K562 (cell line): ENCODE results near the gene PHTF1. TPM values are rescaled to one million over a fixed set of nuclear protein-coding genes. Genes with fewer than 3 reads are reported as not detected.

Experiments
- ATAC-seq: fragments of 200-7000 bp; cut with Tn5 transposase; 3 replicates; pipeline ENCODE4 v1.9.1; 2020; ENCODE audit warnings: moderate library complexity
- BruUV-seq: library from RNA; stranded (reverse); fragments of 400-500 nt; replicated peaks from 2 replicates; lab custom pipeline; 2021; lab: Mats Ljungman, UMichigan
- CTCF ChIA-PET: fragments of 300-600 bp; formaldehyde crosslinking; extraction: SDS; loops from one replicate; lab custom pipeline; 2021; ENCODE audit warnings: low intra/inter-chr PET ratio; lab: Yijun Ruan, JAX
- POLR2A ChIA-PET: fragments of 300-600, 350-650 bp; sonication (Branson Sonifier 250); formaldehyde crosslinking; extraction: SDS; loops from one replicate; lab custom pipeline; 2021; ENCODE audit warnings: antibody characterized with exemption, inconsistent platforms; lab: Yijun Ruan, JAX
- DNase-seq, 4 experiments: peaks; one replicate each; pipeline versions ENCODE4 v3.0.0 to v3.0.0-alpha.2; 2011 to 2018; ENCODE audit warnings: low spot score in 3 of 4, mixed read lengths in 3 of 4; ENCODE audit errors: extremely low read depth in 1 of 4
- FAIRE-seq: peaks from 2 replicates; lab custom pipeline; 2011; peaks lifted over from hg19 to GRCh38; lab: Jason Lieb, UNC
- H2AFZ ChIP-seq: 2 replicates; pipeline ENCODE4 v1.6.0; 2011; ENCODE audit warnings: low read depth, low read length, control low read depth, inconsistent platforms
- H3K27ac ChIP-seq: fragments of 200-600 bp; 3 replicates; pipeline ENCODE4 v1.8.0; 2011; ENCODE audit warnings: low read depth, mild to moderate bottlenecking, control low read depth, inconsistent platforms, low read length, moderate library complexity, mixed read lengths; ENCODE audit errors: extremely low read depth
- H3K27me3 ChIP-seq, 2 experiments: fragments of 300-600 bp in 1 of 2; 2 replicates in 1 of 2; 3 replicates in 1 of 2; pipeline versions ENCODE4 v1.6.0 to v1.8.0; 2011; ENCODE audit warnings: inconsistent platforms in 2 of 2, low read length in 2 of 2, mild to moderate bottlenecking in 1 of 2, mixed read lengths in 1 of 2, moderate library complexity in 1 of 2; ENCODE audit not compliant: control insufficient read depth in 2 of 2, insufficient read depth in 2 of 2
- H3K36me3 ChIP-seq: fragments of 300-600 bp; 3 replicates; pipeline ENCODE4 v1.8.0; 2011; ENCODE audit warnings: mild to moderate bottlenecking, low read length, inconsistent platforms; ENCODE audit not compliant: control insufficient read depth, insufficient read depth
- H3K4me1 ChIP-seq, 2 experiments: fragments of 200-600 bp in 1 of 2; replicated peaks in 1 of 2; 2 replicates in 1 of 2; 3 replicates in 1 of 2; pipeline versions ENCODE4 v1.5.1 to v1.8.0; 2011; ENCODE audit warnings: inconsistent platforms in 2 of 2, low read length in 2 of 2, mild to moderate bottlenecking in 1 of 2, mixed read lengths in 1 of 2, moderate library complexity in 1 of 2; ENCODE audit not compliant: control insufficient read depth in 2 of 2, insufficient read depth in 2 of 2
- H3K4me2 ChIP-seq: 2 replicates; pipeline ENCODE4 v1.6.1; 2011; ENCODE audit warnings: low read length, control low read depth, inconsistent platforms, mixed read lengths; ENCODE audit not compliant: insufficient read depth
- H3K4me3 ChIP-seq: fragments of 200-600 bp; sonication (generic), shearing (Covaris generic); 2 replicates; pipeline ENCODE4 v1.5.1; 2016; ENCODE audit warnings: control low read depth, inconsistent platforms
- H3K79me2 ChIP-seq: fragments of 200-600 bp; 3 replicates; pipeline ENCODE4 v1.8.0; 2011; ENCODE audit warnings: low read length, inconsistent platforms; ENCODE audit not compliant: control insufficient read depth, insufficient read depth
- H3K9ac ChIP-seq, 2 experiments: 2 replicates each; pipeline versions ENCODE4 v1.6.0 to v1.6.1; 2011; ENCODE audit warnings: low read depth in 2 of 2, low read length in 2 of 2, control low read depth in 1 of 2, inconsistent platforms in 1 of 2, mild to moderate bottlenecking in 1 of 2, mixed read lengths in 1 of 2; ENCODE audit not compliant: insufficient read depth in 1 of 2
- H3K9me1 ChIP-seq: one replicate; pipeline ENCODE4 v1.6.0; 2011; ENCODE audit warnings: inconsistent platforms, mild to moderate bottlenecking, low read length, moderate library complexity; ENCODE audit not compliant: control insufficient read depth, insufficient read depth
- H3K9me3 ChIP-seq: replicated peaks from 2 replicates; pipeline ENCODE4 v1.5.1; 2011; ENCODE audit warnings: low read depth, low read length, inconsistent platforms; ENCODE audit not compliant: control insufficient read depth, insufficient read depth
- H4K20me1 ChIP-seq: replicated peaks from 2 replicates; pipeline ENCODE4 v1.6.1; 2011; ENCODE audit warnings: low read length, inconsistent platforms, mixed read lengths; ENCODE audit not compliant: control insufficient read depth, insufficient read depth
- EP300 ChIP-seq: IDR thresholded peaks from 2 replicates; pipeline ENCODE4 v1.6.1; 2012; ENCODE audit warnings: low read length, improper control_type of control experiment
- FOXK2 ChIP-seq, 2 experiments: fragments of 450-650 bp; IDR thresholded peaks in 1 of 2; conservative IDR thresholded peaks in 1 of 2; 2 replicates each; pipeline ENCODE4 v1.6.1; 2016; ENCODE audit warnings: low read depth in 2 of 2, mild to moderate bottlenecking in 1 of 2
- NCOA6 ChIP-seq: fragments of 450-650 bp; IDR thresholded peaks from 2 replicates; pipeline ENCODE4 v1.6.1; 2017; ENCODE audit warnings: mild to moderate bottlenecking
- NCOR1 ChIP-seq: fragments of 450-650 bp; IDR thresholded peaks from 2 replicates; pipeline ENCODE4 v1.6.1; 2016; ENCODE audit warnings: mild to moderate bottlenecking, moderate library complexity
- NR0B1 ChIP-seq: fragments of 450-650 bp; IDR thresholded peaks from one replicate; pipeline ENCODE4 v1.6.1; 2018; ENCODE audit warnings: mild to moderate bottlenecking, moderate library complexity; ENCODE audit not compliant: partially characterized antibody
- ZNF263 ChIP-seq: sonication (generic); formaldehyde crosslinking; IDR thresholded peaks from 2 replicates; pipeline ENCODE4 v1.8.0; 2022; ENCODE audit warnings: mild to moderate bottlenecking, missing genetic modification reagents, borderline replicate concordance
- ZNF717 ChIP-seq: fragments of 250-450 bp; sonication (Bioruptor Pico); IDR thresholded peaks from 2 replicates; pipeline ENCODE4 v1.5.0; 2021
- in situ Hi-C: fragments of 300-500 bp; cut with MboI; formaldehyde crosslinking; loops from 4 replicates; pipeline ENCODE4 v1.15.0; 2018; ENCODE audit warnings: inconsistent platforms, mixed read lengths
- intact Hi-C: fragments of 100-400 bp; cut with micrococcal nuclease; formaldehyde crosslinking; loops from 2 replicates; pipeline ENCODE4 v1.14.2; 2022
- polyA plus RNA-seq, 8 experiments: library from polyadenylated mRNA; depleted of rRNA in 4 of 8; stranded (reverse) in 5 of 8; unstranded in 3 of 8; fragments of >200 nt; fragmentation: Nextera tagmentation in 2 of 8; fragmentation: Illumina TruSeq in 1 of 8; extraction: Ambion mirVana in 2 of 8; extraction: Trizol in 1 of 8; gene quantifications; 2 replicates each; pipeline versions ENCODE4 v1.2.1 to v1.2.3, GENCODE V29; 2011 to 2014; ENCODE audit warnings: inconsistent platforms in 1 of 8, missing spikeins in 1 of 8
- total RNA-seq, 7 experiments: library from RNA; depleted of rRNA in 6 of 7; stranded (reverse); fragments of >200 nt in 6 of 7; fragmentation: Illumina TruSeq in 2 of 7; extraction: Trizol in 2 of 7; gene quantifications; 2 replicates each; pipeline versions ENCODE4 v1.2.1 to v1.2.3, GENCODE V29; 2011 to 2021; ENCODE audit warnings: low replicate concordance in 1 of 7

Gene PHTF1
- total and polyA plus RNA-seq, 9 of the 15 experiments (the other 6 are each of a cell fraction or from before 2014, with no cell fraction given), result 8.4 to 36.2 (median 23.0) TPM

- in situ Hi-C loops, result no loop called here
- H4K20me1 ChIP-seq, result no peaks in the 10 kb centered on the region
- H2AFZ ChIP-seq, result no peak overlapping the region
- DNase-seq (no peak), ATAC-seq (no peak), FAIRE-seq (no peak)
- H3K9me1 ChIP-seq, result no peaks in the 10 kb centered on the region
- no TSS peak for BruUV-seq
- TF ChIP-seq NCOA6 (no peak), FOXK2 (conservative IDR thresholded peaks at IDR 0.05 in 1 of 2, IDR thresholded peaks at IDR 0.05 in 1 of 2; ENCODE audit: low read depth in 2 of 2) (no peak), ZNF263 (CRISPR knock-in tag) (no peak), EP300 (no peak), NR0B1 (no peak), ZNF717 (CRISPR knock-in tag) (no peak), NCOR1 (no peak)
- no peak overlapping the region for H3K4me2 ChIP-seq
- peaks cover 62% of the 10 kb centered on the region for H3K36me3 ChIP-seq
- ChIA-PET POLR2A (interaction anchor here (0.7 to 1.1 kb wide), 4 partner anchors 8 to 14 kb away, joined by 3 to 4 read pairs (median 3); no protein-coding TSS in a partner anchor), CTCF (no interaction called here)
- no peak overlapping the region for H3K27ac ChIP-seq
- no peak overlapping the region for H3K4me3 ChIP-seq
- no peaks in the 10 kb centered on the region for H3K27me3 ChIP-seq
- intact Hi-C loops, result no loop called here
- H3K9ac ChIP-seq, result no peak overlapping the region
- H3K79me2 ChIP-seq, result peaks cover 24% of the 10 kb centered on the region; the same call in 1 of the 3 replicates
- no peaks in the 10 kb centered on the region for H3K4me1 ChIP-seq
- H3K9me3 ChIP-seq, result no peaks in the 10 kb centered on the region
These were observed 10.3 kb upstream of the PHTF1 start for GRCh38 chr1:113769601-113769970.
